Effector memory CD4-positive, alpha-beta T cell (primary cell): Measurements from ENCODE around the gene TTC22.

Experiments used
- DNase-seq, 3 donors: peaks; one replicate each; pipeline ENCODE4 v3.0.0-alpha.2; 2020
- H3K27ac ChIP-seq: 2 replicates; pipeline ENCODE4 v1.7.0; 2013; ENCODE audit warnings: mild to moderate bottlenecking, low read length, moderate library complexity; ENCODE audit not compliant: insufficient read depth, poor library complexity, severe bottlenecking
- H3K27me3 ChIP-seq: replicated peaks from 2 replicates; pipeline ENCODE4 v1.7.0; 2013; ENCODE audit warnings: mild to moderate bottlenecking, low read length; ENCODE audit not compliant: insufficient read depth, control insufficient read depth, poor library complexity, severe bottlenecking
- H3K36me3 ChIP-seq: 2 replicates; pipeline ENCODE4 v1.7.0; 2013; ENCODE audit warnings: mild to moderate bottlenecking, low read length, moderate library complexity; ENCODE audit not compliant: control insufficient read depth, insufficient read depth
- H3K4me1 ChIP-seq: 2 replicates; pipeline ENCODE4 v1.7.0; 2013; ENCODE audit warnings: low read length, mild to moderate bottlenecking; ENCODE audit not compliant: control insufficient read depth, insufficient read depth, poor library complexity, severe bottlenecking
- H3K4me3 ChIP-seq: 2 replicates; pipeline ENCODE4 v1.7.0; 2013; ENCODE audit warnings: low read length, low read depth, mild to moderate bottlenecking; ENCODE audit not compliant: insufficient read depth, poor library complexity, severe bottlenecking
- H3K9me3 ChIP-seq: 2 replicates; pipeline ENCODE4 v1.7.0; 2013; ENCODE audit warnings: mild to moderate bottlenecking, low read length, moderate library complexity; ENCODE audit not compliant: control insufficient read depth

Gene TTC22

GRCh38 chr1:54815086-54815876 lies 14.2 kb upstream of the TTC22 start:
- Histone ChIP-seq H3K27ac (no peak overlapping the region), H3K4me3 (no peak overlapping the region), H3K27me3 (no peaks in the 10 kb centered on the region), H3K36me3 (no peaks in the 10 kb centered on the region), H3K4me1 (no peaks in the 10 kb centered on the region), H3K9me3 (no peaks in the 10 kb centered on the region)
- DNase-seq = no peak

GRCh38 chr1:54814571-54814970 lies 13.4 kb upstream of the TTC22 start:
- DNase-seq = no peak
- Histone ChIP-seq H3K9me3 (no peaks in the 10 kb centered on the region), H3K36me3 (no peaks in the 10 kb centered on the region), H3K4me3 (no peak overlapping the region), H3K27me3 (no peaks in the 10 kb centered on the region), H3K4me1 (no peaks in the 10 kb centered on the region), H3K27ac (no peak overlapping the region)

GRCh38 chr1:54814126-54814498 lies 13.0 kb upstream of the TTC22 start:
- no peaks in the 10 kb centered on the region for H3K27me3 ChIP-seq
- DNase-seq = no peak
- no peaks in the 10 kb centered on the region for H3K36me3 ChIP-seq
- H3K9me3 ChIP-seq = no peaks in the 10 kb centered on the region
- H3K4me1 ChIP-seq = no peaks in the 10 kb centered on the region
- H3K4me3 ChIP-seq = no peak overlapping the region
- no peak overlapping the region for H3K27ac ChIP-seq

- Histone ChIP-seq H3K4me3 (no peak overlapping the region), H3K27me3 (no peaks in the 10 kb centered on the region), H3K36me3 (no peaks in the 10 kb centered on the region), H3K4me1 (no peaks in the 10 kb centered on the region), H3K9me3 (no peaks in the 10 kb centered on the region), H3K27ac (no peak overlapping the region)
- DNase-seq = no peak
Observed at GRCh38 chr1:54813485-54814125, 12.5 kb upstream of the TTC22 start.

- Histone ChIP-seq H3K4me3 (no peak overlapping the region), H3K27me3 (no peaks in the 10 kb centered on the region), H3K4me1 (no peaks in the 10 kb centered on the region), H3K27ac (no peak overlapping the region), H3K9me3 (no peaks in the 10 kb centered on the region), H3K36me3 (no peaks in the 10 kb centered on the region)
- DNase-seq = no peak
Observed at GRCh38 chr1:54812801-54813484, 11.8 kb upstream of the TTC22 start.

- Histone ChIP-seq H3K4me1 (no peaks in the 10 kb centered on the region), H3K36me3 (no peaks in the 10 kb centered on the region), H3K4me3 (no peak overlapping the region), H3K9me3 (no peaks in the 10 kb centered on the region), H3K27me3 (no peaks in the 10 kb centered on the region), H3K27ac (no peak overlapping the region)
- no peak for DNase-seq
Observed at GRCh38 chr1:54811739-54812655, 10.9 kb upstream of the TTC22 start.

GRCh38 chr1:54811066-54811465 lies 9.9 kb upstream of the TTC22 start:
- no peaks in the 10 kb centered on the region for H3K27me3 ChIP-seq

GRCh38 chr1:54810153-54810942 lies 9.2 kb upstream of the TTC22 start:
- Histone ChIP-seq H3K36me3 (no peaks in the 10 kb centered on the region), H3K4me3 (no peak overlapping the region), H3K27me3 (no peaks in the 10 kb centered on the region), H3K27ac (no peak overlapping the region), H3K9me3 (no peaks in the 10 kb centered on the region), H3K4me1 (no peaks in the 10 kb centered on the region)
- DNase-seq = peak; percentile 24 to 50 (median 34)

More at GRCh38 chr1:54811066-54811465, 9.9 kb upstream of the TTC22 start:
- Histone ChIP-seq H3K9me3 (no peaks in the 10 kb centered on the region), H3K4me3 (no peak overlapping the region), H3K4me1 (no peaks in the 10 kb centered on the region), H3K27ac (no peak overlapping the region), H3K36me3 (no peaks in the 10 kb centered on the region)
- DNase-seq = no peak

- H3K27me3 ChIP-seq = no peaks in the 10 kb centered on the region
- DNase-seq = no peak
- H3K4me3 ChIP-seq = no peak overlapping the region
- no peak overlapping the region for H3K27ac ChIP-seq
- H3K9me3 ChIP-seq = no peaks in the 10 kb centered on the region
- H3K36me3 ChIP-seq = no peaks in the 10 kb centered on the region
- H3K4me1 ChIP-seq = no peaks in the 10 kb centered on the region
Observed at GRCh38 chr1:54809496-54810074, 8.5 kb upstream of the TTC22 start.
